Measurements from ENCODE around the gene GORAB. TPM values are rescaled to one million over a fixed set of nuclear protein-coding genes. Genes with fewer than 3 reads are reported as not detected.

Gene GORAB
- total and polyA plus RNA-seq, 2 of the 4 experiments (the other 2 are of a cell fraction): 11.3 to 14.0 TPM

- dilution Hi-C loops (cut with HindIII; ENCODE audit: low sequenced_read_pairs, unreplicated experiment): no loop called here
- Histone ChIP-seq H3K4me1 (ENCODE audit: control insufficient read depth, insufficient read depth, low read length) (peaks cover 2% of the 10 kb centered on the region; the same call in 1 of the 2 replicates), H2AK9ac (replicated peaks; ENCODE audit: low read depth, low read length, poor library complexity) (no peak overlapping the region), H3K9me1 (ENCODE audit: insufficient read depth, low read length) (no peaks in the 10 kb centered on the region), H4K20me1 (ENCODE audit: insufficient read depth, low read length) (no peaks in the 10 kb centered on the region), H3K14ac (replicated peaks; ENCODE audit: low read depth, low read length) (no peak overlapping the region), H3K4me2 (ENCODE audit: low read depth, low read length) (no peak overlapping the region), H3K9ac (ENCODE audit: low read depth, low read length) (no peak overlapping the region), H3K4ac (ENCODE audit: low read depth, low read length) (no peak overlapping the region), H3K9me3 (ENCODE audit: control insufficient read depth, insufficient read depth, low read length) (no peaks in the 10 kb centered on the region), H3K27me3 (ENCODE audit: control insufficient read depth, insufficient read depth, low read length) (no peaks in the 10 kb centered on the region), H2BK120ac (ENCODE audit: low read depth, low read length) (no peak overlapping the region), H3K36me3 (ENCODE audit: control insufficient read depth, insufficient read depth, low read length) (no peaks in the 10 kb centered on the region), H3K4me3 (ENCODE audit: insufficient read depth, low read depth, low read length) (no peak overlapping the region), H3K18ac (ENCODE audit: low read depth, low read length) (no peak overlapping the region), H4K8ac (ENCODE audit: low read depth in 2 of 2, low read length in 2 of 2) (no peak overlapping the region), H3K79me1 (ENCODE audit: low read depth in 1 of 2, low read length in 2 of 2) (no peaks in the 10 kb centered on the region), H2BK5ac (ENCODE audit: low read depth, low read length, poor library complexity, severe bottlenecking) (no peak overlapping the region), H3K23ac (ENCODE audit: low read depth, low read length) (no peak overlapping the region), H4K5ac (ENCODE audit: low read depth, low read length) (no peak overlapping the region), H4K91ac (ENCODE audit: insufficient read depth, low read depth, low read length) (no peak overlapping the region), H3K56ac (ENCODE audit: extremely low read depth, insufficient read depth, low read length) (no peak overlapping the region), H2BK20ac (ENCODE audit: low read depth, low read length) (no peak overlapping the region), H2BK15ac (ENCODE audit: low read depth, low read length) (no peak overlapping the region), H3K27ac (ENCODE audit: insufficient read depth, low read length) (no peak overlapping the region), H2AK5ac (ENCODE audit: low read depth, low read length) (no peak overlapping the region), H2AFZ (replicated peaks; ENCODE audit: low read length, poor library complexity) (no peak overlapping the region)
- in situ Hi-C loops (cut with MboI; ENCODE audit: low sequenced_read_pairs): no loop called here
- no TSS peak for BruUV-seq (replicated peaks)
- no peak for DNase-seq
- POLR2A ChIA-PET (ENCODE audit: unreplicated experiment): no interaction called here
- CTCF ChIA-PET: interaction anchor here (0.6 kb wide), 1 partner anchor 17 kb away, joined by 3 read pairs; no protein-coding TSS in a partner anchor
- TF ChIP-seq, protein P1, sequence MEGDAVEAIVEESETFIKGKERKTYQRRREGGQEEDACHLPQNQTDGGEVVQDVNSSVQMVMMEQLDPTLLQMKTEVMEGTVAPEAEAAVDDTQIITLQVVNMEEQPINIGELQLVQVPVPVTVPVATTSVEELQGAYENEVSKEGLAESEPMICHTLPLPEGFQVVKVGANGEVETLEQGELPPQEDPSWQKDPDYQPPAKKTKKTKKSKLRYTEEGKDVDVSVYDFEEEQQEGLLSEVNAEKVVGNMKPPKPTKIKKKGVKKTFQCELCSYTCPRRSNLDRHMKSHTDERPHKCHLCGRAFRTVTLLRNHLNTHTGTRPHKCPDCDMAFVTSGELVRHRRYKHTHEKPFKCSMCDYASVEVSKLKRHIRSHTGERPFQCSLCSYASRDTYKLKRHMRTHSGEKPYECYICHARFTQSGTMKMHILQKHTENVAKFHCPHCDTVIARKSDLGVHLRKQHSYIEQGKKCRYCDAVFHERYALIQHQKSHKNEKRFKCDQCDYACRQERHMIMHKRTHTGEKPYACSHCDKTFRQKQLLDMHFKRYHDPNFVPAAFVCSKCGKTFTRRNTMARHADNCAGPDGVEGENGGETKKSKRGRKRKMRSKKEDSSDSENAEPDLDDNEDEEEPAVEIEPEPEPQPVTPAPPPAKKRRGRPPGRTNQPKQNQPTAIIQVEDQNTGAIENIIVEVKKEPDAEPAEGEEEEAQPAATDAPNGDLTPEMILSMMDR (conservative IDR thresholded peaks at IDR 0.05; ENCODE audit: low read depth, low read length): no peak
- TF ChIP-seq RCOR1 (IDR thresholded peaks at IDR 0.05; ENCODE audit: insufficient replicate concordance, low read length): no peak
- TF ChIP-seq MAFK (IDR thresholded peaks at IDR 0.05; ENCODE audit: low read depth, low read length): no peak
- TF ChIP-seq BHLHE40 (IDR thresholded peaks at IDR 0.05; ENCODE audit: low read depth, low read length): no peak
- no peak for TF ChIP-seq POLR2A (IDR thresholded peaks at IDR 0.05; ENCODE audit: low read depth, low read length)
- no peak for TF ChIP-seq RFX5 (IDR thresholded peaks at IDR 0.05; ENCODE audit: low read depth, low read length)
- no peak for TF ChIP-seq FOS (IDR thresholded peaks at IDR 0.05; ENCODE audit: low read depth, low read length)
- TF ChIP-seq USF2 (IDR thresholded peaks at IDR 0.05; ENCODE audit: low read depth, low read length): no peak
- TF ChIP-seq MXI1 (IDR thresholded peaks at IDR 0.05; ENCODE audit: borderline replicate concordance, low read depth, low read length): no peak
- TF ChIP-seq RAD21 (IDR thresholded peaks at IDR 0.05; ENCODE audit: low read length): no peak
- TF ChIP-seq, protein P2, sequence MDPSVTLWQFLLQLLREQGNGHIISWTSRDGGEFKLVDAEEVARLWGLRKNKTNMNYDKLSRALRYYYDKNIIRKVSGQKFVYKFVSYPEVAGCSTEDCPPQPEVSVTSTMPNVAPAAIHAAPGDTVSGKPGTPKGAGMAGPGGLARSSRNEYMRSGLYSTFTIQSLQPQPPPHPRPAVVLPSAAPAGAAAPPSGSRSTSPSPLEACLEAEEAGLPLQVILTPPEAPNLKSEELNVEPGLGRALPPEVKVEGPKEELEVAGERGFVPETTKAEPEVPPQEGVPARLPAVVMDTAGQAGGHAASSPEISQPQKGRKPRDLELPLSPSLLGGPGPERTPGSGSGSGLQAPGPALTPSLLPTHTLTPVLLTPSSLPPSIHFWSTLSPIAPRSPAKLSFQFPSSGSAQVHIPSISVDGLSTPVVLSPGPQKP (IDR thresholded peaks at IDR 0.05; ENCODE audit: borderline replicate concordance, low read depth, low read length): no peak
- no peak for TF ChIP-seq CEBPB (IDR thresholded peaks at IDR 0.05; ENCODE audit: low read depth, low read length)
- TF ChIP-seq MAZ (IDR thresholded peaks at IDR 0.05; ENCODE audit: borderline replicate concordance, low read depth, low read length): no peak
- TF ChIP-seq SMC3 (IDR thresholded peaks at IDR 0.05; ENCODE audit: low read depth, low read length): no peak
- TF ChIP-seq CHD1 (IDR thresholded peaks at IDR 0.05; ENCODE audit: low read depth, low read length): no peak
- no peak for TF ChIP-seq NFE2L2 (IDR thresholded peaks at IDR 0.05; ENCODE audit: low read depth, low read length)
- no peak for ATAC-seq (ENCODE audit: low read depth)
- intact Hi-C loops (cut with micrococcal nuclease): no loop called here
- WGBS, 2 experiments (ENCODE audit: extremely low coverage in 2 of 2, insufficient read length in 1 of 2): no CpG with 5 or more reads among the region's 1 CpG
These were observed 33.1 kb upstream of the GORAB start for GRCh38 chr1:170498876-170499275.
